ENCODE measurements around the gene SERTAD3.
"Not testable (repeated sequence)": the region's sequence is repeated elsewhere in the genome, so short reads cannot be mapped to it uniquely, and the experiment has no call there.

SERTAD3 gene

DNA sequence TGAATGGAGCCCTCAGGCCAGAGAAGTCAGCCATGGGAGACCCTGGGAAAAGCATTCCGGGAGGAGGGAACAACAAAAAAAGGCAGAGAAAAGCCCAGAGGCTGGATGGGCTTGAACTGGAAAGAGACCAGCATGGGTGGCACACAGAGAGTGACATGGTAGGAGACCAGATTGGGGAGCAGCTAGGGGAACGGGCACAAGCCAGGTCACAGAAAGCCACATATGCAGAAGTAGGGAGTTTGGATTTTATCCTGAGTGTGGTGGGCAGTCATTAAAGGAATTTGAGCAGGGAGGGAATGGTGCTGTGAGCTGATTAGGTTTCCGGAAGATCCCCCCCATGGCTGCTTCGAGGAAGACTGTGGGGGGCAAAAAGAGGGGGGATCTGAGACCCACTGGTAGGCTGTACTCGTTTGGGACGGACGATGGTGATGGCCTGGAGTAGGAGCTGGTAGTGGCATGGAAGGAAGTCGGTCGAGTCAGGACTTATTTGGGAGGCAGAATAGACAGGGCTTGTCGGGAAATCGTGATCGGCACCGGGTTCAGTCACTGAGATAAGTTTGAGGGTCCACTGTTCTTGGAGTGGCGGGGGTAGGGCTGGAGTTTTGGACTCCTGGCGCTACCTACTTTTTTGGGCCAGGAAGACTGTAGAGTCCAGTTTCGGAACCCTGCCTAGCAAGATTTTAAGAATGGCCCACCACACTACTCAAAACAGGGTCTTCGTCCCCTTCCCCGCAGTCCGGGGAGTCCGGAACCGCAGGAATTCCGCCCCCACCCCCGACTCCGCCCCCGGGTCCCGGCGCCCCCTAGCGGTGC, 19.3 kb downstream of the SERTAD3 start:
- no peak for DNase-seq

GRCh38 chr19:40423938-40424337, 20.2 kb downstream of the SERTAD3 start:
- DNase-seq, result no peak

DNA sequence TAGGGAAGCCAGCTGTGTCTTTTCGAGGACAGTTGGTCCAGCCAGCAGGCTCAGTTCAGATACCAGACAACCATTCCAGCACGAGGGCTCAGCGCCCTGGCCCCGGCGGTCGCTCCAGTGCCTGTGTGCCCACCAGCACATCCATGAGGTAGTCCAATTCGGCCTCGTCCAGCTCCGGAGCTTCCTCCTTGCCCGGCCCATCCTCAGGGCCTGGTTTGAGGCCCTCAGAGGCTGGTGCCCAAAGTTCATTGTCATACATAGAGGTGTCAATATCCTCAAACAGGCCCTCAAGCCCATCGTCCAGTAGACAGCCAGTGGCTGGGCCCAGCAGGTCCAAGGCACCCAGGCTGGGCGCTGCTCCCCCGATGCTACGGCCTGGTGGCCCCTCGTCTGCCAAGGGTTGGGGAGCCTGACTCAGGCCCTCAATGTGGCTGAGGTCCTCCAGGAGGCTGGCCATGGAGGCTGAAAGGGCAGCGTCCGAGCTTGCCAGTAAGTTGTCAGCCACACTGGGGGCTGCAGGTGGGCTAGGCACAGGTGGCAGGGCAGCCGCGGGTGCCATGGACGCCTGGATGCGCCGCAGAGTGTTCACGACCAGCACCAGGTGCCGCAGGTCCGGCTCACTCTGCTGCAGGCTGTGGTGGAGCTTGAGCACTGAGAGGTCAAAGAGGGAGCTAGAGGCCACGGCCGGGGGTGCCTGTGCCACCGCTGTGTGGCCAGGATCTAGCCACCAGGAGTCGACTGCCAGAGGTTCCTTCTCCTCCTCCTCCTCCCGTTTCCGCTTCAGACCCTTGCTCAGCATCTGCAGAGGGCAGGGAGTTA, 21.2 kb downstream of the SERTAD3 start:
- DNase-seq, result no peak

DNA sequence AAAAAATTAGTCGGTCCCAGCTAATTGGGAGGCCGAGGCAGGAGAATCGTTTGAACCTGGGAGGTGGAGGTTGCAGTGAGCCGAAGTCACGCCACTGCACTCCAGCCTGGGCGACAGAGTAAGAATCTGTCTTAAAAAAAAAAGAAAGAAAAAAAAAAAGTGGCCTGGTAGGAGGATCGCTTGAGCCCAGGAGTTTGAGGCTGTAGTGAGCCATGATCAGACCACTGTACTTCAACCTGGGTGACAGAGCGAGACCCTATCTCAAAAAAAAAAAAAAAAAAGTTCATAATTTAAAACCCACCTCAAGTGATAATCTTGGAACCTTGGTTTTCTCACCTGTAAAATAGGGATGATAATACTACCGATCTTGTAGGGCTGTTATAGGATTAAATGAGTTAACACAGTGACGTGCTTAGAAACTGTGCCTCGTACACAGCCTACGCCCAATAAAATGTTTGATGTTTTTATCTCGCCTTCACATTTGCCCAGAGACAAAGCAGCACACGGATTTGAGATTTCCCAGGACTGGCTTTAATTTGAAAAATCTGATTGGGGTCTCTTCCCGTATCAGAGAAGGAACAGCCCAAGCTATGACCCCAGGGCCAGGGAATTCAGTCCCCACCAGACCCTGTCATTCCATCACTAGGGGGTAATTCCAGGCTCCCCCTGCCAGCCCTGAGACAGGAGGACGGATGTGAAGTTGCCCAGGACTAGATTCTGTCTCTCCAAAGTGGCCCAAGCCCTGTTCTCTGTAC, 22.0 kb downstream of the SERTAD3 start:
- no peak for DNase-seq

GRCh38 chr19:40420766-40421765, 23.1 kb downstream of the SERTAD3 start:
- DNase-seq, result peak; percentile 78

GRCh38 chr19:40420451-40420765, 23.7 kb downstream of the SERTAD3 start:
- DNase-seq, result no peak

GRCh38 chr19:40419780-40420179, 24.4 kb downstream of the SERTAD3 start:
- DNase-seq, result no peak

- no peak for DNase-seq
These were observed 25.0 kb downstream of the SERTAD3 start for GRCh38 chr19:40419066-40419612.

DNA sequence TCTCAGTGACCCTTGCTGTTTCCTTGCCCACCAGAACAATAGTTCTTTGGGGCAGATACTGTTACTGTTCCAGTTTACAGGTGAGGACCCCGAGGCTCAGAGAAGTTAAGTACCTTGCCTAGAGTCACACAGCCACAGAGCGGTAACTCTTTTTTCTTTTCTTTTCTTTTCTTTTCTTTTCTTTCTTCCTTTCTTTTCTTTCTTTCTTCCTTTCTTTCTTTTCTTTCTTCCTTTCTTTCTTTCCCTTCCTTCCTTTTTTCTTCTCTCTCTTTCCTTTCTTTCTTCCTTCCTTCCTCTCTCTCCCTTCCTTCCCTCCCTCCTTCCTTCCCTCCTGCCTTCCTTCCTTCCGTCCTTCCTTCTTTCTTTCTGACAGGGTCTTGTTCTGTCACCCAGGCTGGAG, 26.1 kb downstream of the SERTAD3 start:
- no peak for DNase-seq

GRCh38 chr19:40417643-40417981, 26.5 kb downstream of the SERTAD3 start:
- no peak for DNase-seq

DNA sequence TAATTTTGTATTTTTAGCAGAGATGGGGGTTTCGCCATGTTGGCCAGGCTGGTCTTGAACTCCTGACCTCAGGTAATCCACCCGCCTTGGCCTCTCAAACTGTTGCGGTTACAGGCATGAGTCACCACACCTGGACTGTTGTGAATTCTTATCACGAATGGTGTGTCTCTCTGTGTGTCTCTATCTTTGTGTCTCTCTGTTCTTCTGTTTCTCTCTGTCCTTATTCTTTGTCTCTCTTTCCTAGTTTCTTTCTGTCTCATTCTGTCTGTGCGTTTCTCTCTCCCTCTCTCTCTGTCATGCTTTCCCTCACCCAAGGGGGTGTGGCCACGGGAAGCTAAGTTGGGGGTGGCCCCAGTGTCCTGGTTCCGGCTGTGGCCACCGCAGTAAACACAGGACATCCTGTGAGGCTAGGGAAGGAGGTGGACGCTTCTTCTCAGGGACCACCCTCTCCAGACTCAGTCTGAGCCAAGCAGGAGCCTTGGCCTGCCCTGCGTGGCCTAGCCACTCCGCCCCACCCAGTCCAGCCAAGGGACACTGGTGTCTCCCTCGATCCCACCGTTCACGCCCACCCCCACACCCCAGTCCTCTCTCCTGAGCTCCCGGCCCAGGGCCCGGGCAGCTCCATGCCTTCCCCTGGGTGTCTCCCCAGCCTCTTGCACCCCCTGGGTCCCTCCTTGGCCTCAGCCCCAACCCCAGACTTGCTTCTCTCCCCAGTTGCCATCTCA, 27.1 kb downstream of the SERTAD3 start:
- DNase-seq, result peak; percentile 23

DNA sequence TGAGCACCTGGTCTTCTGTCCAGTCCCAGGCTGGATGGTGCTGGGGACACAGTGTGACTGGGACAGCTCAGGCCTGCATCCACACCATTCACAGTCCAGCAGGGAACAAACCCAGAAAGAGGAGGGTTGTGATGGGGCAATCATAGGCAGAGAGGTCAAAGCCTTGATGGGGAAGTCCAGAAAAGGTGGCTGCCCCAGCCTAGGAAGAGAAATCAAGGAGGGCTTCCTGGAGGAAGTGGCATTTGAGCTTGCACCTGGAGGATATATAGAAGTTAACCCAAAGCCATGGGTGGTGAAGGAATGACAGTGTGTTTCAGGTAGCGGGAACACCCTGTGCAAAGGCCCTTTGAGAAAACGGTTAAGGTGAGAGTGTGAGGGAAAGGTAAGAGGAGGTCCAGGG, 28.4 kb downstream of the SERTAD3 start:
- no peak for DNase-seq

GRCh38 chr19:40414542-40415535, 29.3 kb downstream of the SERTAD3 start:
- no peak for DNase-seq

DNA sequence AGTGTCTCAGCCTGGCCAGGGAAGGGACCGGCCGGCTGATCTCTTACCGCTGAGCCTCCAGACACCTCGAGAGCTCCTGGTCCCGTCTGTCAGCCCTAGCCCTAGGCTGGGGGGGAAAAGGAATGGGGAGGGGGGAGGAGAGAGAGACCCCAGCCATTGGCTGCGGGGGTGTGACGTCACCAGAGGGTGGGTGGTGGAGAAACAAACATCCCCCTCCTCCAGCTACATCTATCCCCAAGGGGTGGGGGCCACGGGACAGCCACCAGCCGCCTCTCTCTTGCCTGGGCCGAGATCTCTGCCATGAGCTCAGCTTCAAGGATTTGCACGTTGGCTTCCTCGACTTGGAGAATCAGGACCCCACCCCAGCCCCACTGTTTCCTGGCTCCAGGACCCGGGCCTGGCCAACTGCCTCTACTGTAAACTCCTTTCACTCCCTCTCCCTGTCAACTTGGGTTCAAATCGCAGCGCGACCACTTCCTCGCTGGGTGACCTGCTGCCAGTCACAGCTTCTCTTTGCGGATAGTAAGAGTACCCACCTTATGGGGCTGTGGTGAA, 30.8 kb downstream of the SERTAD3 start, which contains the start of gene PRX:
TSS of gene PRX (minus strand) at position 88 of the 555 bp plus-strand sequence. CDS start 5,446 bp downstream, outside the sequence.
- no peak for DNase-seq

DNA sequence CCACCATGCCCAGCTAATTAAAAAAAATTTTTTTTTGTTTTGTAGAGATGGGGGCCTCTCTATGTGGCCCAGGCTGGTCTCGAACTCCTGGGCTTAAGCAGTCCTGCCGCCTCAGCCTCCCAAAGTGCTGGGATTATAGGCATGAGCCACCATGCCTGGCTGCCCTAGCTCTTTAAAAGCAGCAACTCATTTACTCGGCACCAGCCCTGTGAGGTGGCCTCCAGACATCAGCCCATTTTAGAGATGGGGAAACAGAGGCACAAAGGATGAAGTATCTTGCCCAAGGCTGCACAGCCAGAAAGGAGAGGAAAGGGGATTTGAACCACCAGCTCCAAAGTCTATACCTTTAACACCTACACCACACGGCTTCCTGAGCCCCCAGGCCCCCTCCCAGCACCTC, 31.3 kb downstream of the SERTAD3 start:
- DNase-seq, result no peak

GRCh38 chr19:40411958-40412499, 32.1 kb downstream of the SERTAD3 start:
- no peak for DNase-seq

DNA sequence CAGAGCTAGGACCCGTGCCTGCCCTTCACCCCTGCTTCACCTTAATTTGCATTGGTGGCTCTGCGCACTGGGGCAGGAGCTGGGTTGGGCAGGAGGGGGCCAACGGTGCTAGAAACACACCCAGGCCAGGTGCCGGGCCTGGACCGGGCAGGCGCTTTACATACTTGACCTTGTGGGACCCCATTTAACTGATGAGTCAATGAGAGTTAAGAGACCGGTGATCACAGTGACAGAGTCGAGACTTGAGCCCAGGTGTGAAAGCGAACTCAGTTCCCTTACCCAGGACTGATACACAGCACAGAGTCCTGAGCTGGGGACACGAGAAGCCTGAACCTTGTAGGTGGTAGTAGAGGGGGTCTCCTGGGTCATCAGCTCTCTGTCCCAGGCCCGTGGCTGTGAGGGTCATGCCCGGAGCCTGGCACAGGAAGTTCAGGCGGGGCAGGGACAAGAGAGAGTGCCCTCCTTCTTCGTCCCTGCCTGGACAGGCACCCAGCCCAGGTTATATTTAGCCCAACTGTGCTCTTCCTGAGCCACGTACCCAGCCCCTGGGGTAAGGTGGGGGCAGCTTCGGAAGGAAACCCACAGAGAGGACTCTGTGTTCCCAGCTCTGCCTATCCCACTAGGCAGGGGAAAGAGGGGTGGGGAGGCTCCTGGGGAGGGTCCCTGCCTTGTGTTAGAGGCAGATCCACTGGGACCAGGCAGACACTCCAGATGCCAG, 32.9 kb downstream of the SERTAD3 start:
- DNase-seq, result no peak

GRCh38 chr19:40410030-40410389, 34.1 kb downstream of the SERTAD3 start:
- no peak for DNase-seq

DNA sequence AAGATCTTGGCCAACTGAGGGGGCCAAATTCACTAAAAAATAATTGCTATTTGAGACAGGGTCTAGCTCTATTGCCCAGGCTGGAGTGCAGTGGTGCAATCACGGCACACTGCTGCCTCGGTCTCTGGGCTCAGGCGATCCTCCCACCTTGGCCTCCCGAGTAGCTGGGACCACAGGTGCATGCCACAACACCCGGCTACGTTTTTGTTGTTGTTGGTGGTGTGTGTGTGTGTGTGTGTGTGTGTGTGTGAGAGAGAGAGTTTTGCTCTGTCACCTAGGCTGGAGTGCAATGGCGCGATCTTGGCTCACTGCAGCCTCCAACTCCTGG, 35.6 kb downstream of the SERTAD3 start:
- DNase-seq, result not testable (repeated sequence)
